Prostate gland (tissue), 2 donors: ENCODE results near the gene IDH3B. TPM values are rescaled to one million over a fixed set of nuclear protein-coding genes. Genes with fewer than 3 reads are reported as not detected.

ENCODE experiments used
- DNase-seq: peaks from one replicate; pipeline ENCODE4 v3.0.0-alpha.2; 2019; ENCODE audit warnings: low spot score
- H3K27ac ChIP-seq, 2 donors: fragments of 200-600 bp; sonication (generic); 2 replicates each; pipeline ENCODE4 v1.5.1; 2017 to 2019
- H3K27me3 ChIP-seq: fragments of 200-600 bp; sonication (generic); replicated peaks from 2 replicates; pipeline ENCODE4 v1.5.1; 2019; ENCODE audit not compliant: insufficient read depth
- H3K36me3 ChIP-seq, 2 donors: fragments of 200-600 bp; sonication (generic); 1 replicate in 1 of 2; 2 replicates in 1 of 2; pipeline versions ENCODE4 v1.5.1 to v1.8.1; 2017 to 2019
- H3K4me1 ChIP-seq: fragments of 200-600 bp; sonication (generic); replicated peaks from 2 replicates; pipeline ENCODE4 v1.5.1; 2019
- H3K4me3 ChIP-seq, 2 donors: fragments of 200-600 bp; sonication (generic); 2 replicates each; pipeline ENCODE4 v1.5.1; 2017 to 2019
- H3K9me3 ChIP-seq: fragments of 200-600 bp; sonication (generic); 2 replicates; pipeline ENCODE4 v1.5.1; 2017
- CTCF ChIP-seq, 4 experiments: fragments of 200-600 bp in 2 of 4; fragments of 450-650 bp in 2 of 4; sonication (generic) in 2 of 4; IDR thresholded peaks; 1 replicate in 3 of 4; 2 replicates in 1 of 4; pipeline ENCODE4 v1.5.1; 2016 to 2019; ENCODE audit warnings: antibody characterized with exemption in 4 of 4, mild to moderate bottlenecking in 2 of 4, moderate library complexity in 2 of 4
- POLR2A ChIP-seq: fragments of 450-650 bp; IDR thresholded peaks from one replicate; pipeline ENCODE4 v1.6.1; 2016; ENCODE audit warnings: antibody characterized with exemption, mild to moderate bottlenecking
- POLR2AphosphoS5 ChIP-seq: sonication (generic); formaldehyde crosslinking; IDR thresholded peaks from one replicate; pipeline ENCODE4 v1.6.1; 2017; ENCODE audit warnings: antibody characterized with exemption
- WGBS: methylation state at CpG from one replicate; pipeline ENCODE4 v1.1.5; 2018; 5-methylcytosine and 5-hydroxymethylcytosine counted together
- intact Hi-C: fragments of 100-400 bp; cut with DNase I; formaldehyde crosslinking; loops from one replicate; pipeline ENCODE4 v1.14.2; 2022
- total RNA-seq, 2 donors: library from RNA; depleted of rRNA; stranded (reverse); fragments of >200 nt; gene quantifications; one replicate each; pipeline ENCODE4 v1.1.0, GENCODE V29; 2016

IDH3B gene
- total RNA-seq: 100 to 1,000 TPM; 132 to 141 TPM

GRCh38 chr20:2663887-2664719 lies at the start of gene IDH3B:
TSS of gene IDH3B (minus strand) at chr20:2664216. CDS start at chr20:2664188, 28 bp downstream.
- Histone ChIP-seq H3K36me3 (peaks cover 0 to 17% of the 10 kb centered on the region in 2 donors), H3K27ac (peak within 1 kb of the TSS; percentile 88 to 90), H3K4me3 (peak within 1 kb of the TSS; percentile 74 to 95), H3K9me3 (no peaks in the 10 kb centered on the region), H3K27me3 (no peaks in the 10 kb centered on the region), H3K4me1 (peaks cover 3% of the 10 kb centered on the region)
- WGBS: 6% methylated on average over 49 of the region's 49 CpGs
- intact Hi-C loops: loop anchor here (1.0 to 10.0 kb wide), 3 partner anchors 12 to 559 kb away; partner anchors contain the start of genes NOP56, SNRPB and STK35
- DNase-seq: peak; percentile 92
- TF ChIP-seq POLR2A (peak; percentile 77), POLR2AphosphoS5 (peak; percentile 99), CTCF (IDR thresholded peaks at IDR 0.05) (peak in 1 of 4 experiments; percentile 12)

- Histone ChIP-seq H3K4me3 (no peak overlapping the region), H3K27me3 (no peaks in the 10 kb centered on the region), H3K27ac (no peak overlapping the region), H3K4me1 (no peaks in the 10 kb centered on the region), H3K36me3 (no peaks in the 10 kb centered on the region), H3K9me3 (no peaks in the 10 kb centered on the region)
- 36% methylated on average over 3 of the region's 3 CpGs for WGBS
- no peak for DNase-seq
- TF ChIP-seq POLR2A (no peak), CTCF (IDR thresholded peaks at IDR 0.05) (peak in 1 of 4 experiments; percentile 23)
- intact Hi-C loops: no loop called here
These were observed 49.3 kb upstream of the IDH3B start for GRCh38 chr20:2713285-2713684.

- no peaks in the 10 kb centered on the region for H3K27me3 ChIP-seq
- intact Hi-C loops: no loop called here
- H3K4me3 ChIP-seq: no peak overlapping the region
- 74% methylated on average over 17 of the region's 17 CpGs for WGBS
- no peaks in the 10 kb centered on the region for H3K9me3 ChIP-seq
- H3K36me3 ChIP-seq: no peaks in the 10 kb centered on the region
- no peak overlapping the region for H3K27ac ChIP-seq
- TF ChIP-seq POLR2A (no peak), CTCF (IDR thresholded peaks at IDR 0.05) (no peak), POLR2AphosphoS5 (no peak)
- no peak for DNase-seq
- H3K4me1 ChIP-seq: no peaks in the 10 kb centered on the region
These were observed 45.4 kb upstream of the IDH3B start for GRCh38 chr20:2709205-2709981.

GRCh38 chr20:2708665-2709064 lies 44.6 kb upstream of the IDH3B start:
- WGBS: 96% methylated on average over 9 of the region's 9 CpGs
- H3K9me3 ChIP-seq: no peaks in the 10 kb centered on the region
- no peak overlapping the region for H3K27ac ChIP-seq
- no peaks in the 10 kb centered on the region for H3K27me3 ChIP-seq
- TF ChIP-seq POLR2A (no peak), POLR2AphosphoS5 (no peak), CTCF (IDR thresholded peaks at IDR 0.05) (no peak)
- H3K36me3 ChIP-seq: no peaks in the 10 kb centered on the region
- no peak for DNase-seq
- H3K4me3 ChIP-seq: no peak overlapping the region
- no peaks in the 10 kb centered on the region for H3K4me1 ChIP-seq
- intact Hi-C loops: no loop called here
